Activated CD4-positive, alpha-beta T cell treated with anti-CD3 and anti-CD28 coated beads, Interleukin-2, amount 50 U/mL, for 16 hours (primary cell): Measurements from ENCODE around the gene FOXJ2.
"Not testable (repeated sequence)": the region's sequence is repeated elsewhere in the genome, so short reads cannot be mapped to it uniquely, and the experiment has no call there.

Experiments used
- DNase-seq: peaks from one replicate; pipeline ENCODE4 v3.0.0-alpha.2; 2020

Gene FOXJ2

GRCh38 chr12:8032242-8033152 is at the start of gene FOXJ2:
Gene FOXJ2, plus strand, starts transcription at chr12:8032716. Its CDS starts 7,117 bp downstream, at chr12:8039833.
- peak; percentile 79 for DNase-seq

- DNase-seq = not testable (repeated sequence)
These were observed 49.5 kb upstream of the FOXJ2 start for GRCh38 chr12:7983019-7983418.

- DNase-seq = not testable (repeated sequence)
These were observed 49.1 kb upstream of the FOXJ2 start for GRCh38 chr12:7983460-7983859.

GRCh38 chr12:7984900-7985299 is 47.6 kb upstream of the FOXJ2 start:
- no peak for DNase-seq

- no peak for DNase-seq
These were observed 46.6 kb upstream of the FOXJ2 start for GRCh38 chr12:7985802-7986418.

GRCh38 chr12:7989827-7990491 is 42.6 kb upstream of the FOXJ2 start:
- peak; percentile 96 for DNase-seq

GRCh38 chr12:7991535-7991934 is 41.0 kb upstream of the FOXJ2 start:
- peak; percentile 40 for DNase-seq

GRCh38 chr12:7994731-7995205 is 37.7 kb upstream of the FOXJ2 start:
- DNase-seq = peak; percentile 32

GRCh38 chr12:7995266-7995963 is 37.1 kb upstream of the FOXJ2 start:
- peak; percentile 89 for DNase-seq

GRCh38 chr12:8000827-8001226 is 31.7 kb upstream of the FOXJ2 start:
- peak; percentile 60 for DNase-seq

- peak; percentile 37 for DNase-seq
These were observed 31.0 kb upstream of the FOXJ2 start for GRCh38 chr12:8001496-8001895.

GRCh38 chr12:8004897-8005296 is 27.6 kb upstream of the FOXJ2 start:
- DNase-seq = not testable (repeated sequence)

- no peak for DNase-seq
These were observed 21.2 kb upstream of the FOXJ2 start for GRCh38 chr12:8011331-8011730.

GRCh38 chr12:8012651-8013309 is 19.7 kb upstream of the FOXJ2 start:
- no peak for DNase-seq

GRCh38 chr12:8014836-8015235 is 17.7 kb upstream of the FOXJ2 start:
- no peak for DNase-seq

- not testable (repeated sequence) for DNase-seq
These were observed 14.3 kb upstream of the FOXJ2 start for GRCh38 chr12:8018213-8018612.

GRCh38 chr12:8018666-8019581 is 13.6 kb upstream of the FOXJ2 start:
- DNase-seq = no peak

- DNase-seq = peak; percentile 99
These were observed 6.1 kb upstream of the FOXJ2 start for GRCh38 chr12:8026291-8026900.

- no peak for DNase-seq
These were observed 4.7 kb upstream of the FOXJ2 start for GRCh38 chr12:8027856-8028255.

GRCh38 chr12:8028267-8028666 is 4.2 kb upstream of the FOXJ2 start:
- no peak for DNase-seq

GRCh38 chr12:8030189-8030588 is 2.3 kb upstream of the FOXJ2 start:
- DNase-seq = no peak
